Measurements from ENCODE around the gene PRH1.

Gene PRH1

DNA sequence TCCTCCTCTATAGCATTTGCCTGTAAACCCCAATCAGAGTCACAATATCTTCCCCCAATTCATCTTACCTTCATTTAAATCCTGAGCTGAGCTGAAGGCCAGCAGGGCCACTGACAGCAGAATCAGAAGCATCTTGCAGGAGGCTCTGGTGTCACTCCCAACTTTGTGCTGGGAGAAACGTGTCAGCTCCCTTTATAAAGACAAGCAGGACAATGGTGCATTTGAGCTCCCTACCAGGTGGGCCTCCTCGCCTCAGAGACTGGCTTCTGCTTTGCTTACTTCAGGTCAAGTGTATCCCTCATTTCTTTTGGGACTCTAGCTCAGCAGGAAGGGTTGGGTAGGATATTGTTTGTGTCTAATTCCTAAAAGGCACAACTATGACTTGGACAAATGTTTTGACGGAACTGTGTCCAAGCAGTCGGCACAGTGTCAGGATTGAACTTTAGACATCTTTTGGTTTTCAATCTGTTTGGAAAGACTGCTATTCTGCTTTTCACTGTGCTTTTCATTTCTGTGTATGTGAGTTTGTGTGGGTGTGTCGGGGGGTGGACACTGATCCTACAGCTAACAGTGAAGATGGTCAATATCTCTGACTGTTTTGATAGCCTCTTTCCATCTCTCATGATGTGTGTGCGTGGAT is at the start of gene PRH1:
PRH1 (minus strand) TSS at position 170 of the 640 bp plus-strand sequence; CDS start at position 132, 38 bp downstream.
- DNase-seq (ENCODE audit: low read depth) = no peak

GRCh38 chr12:10928746-10929286 is 44.8 kb upstream of the PRH1 start, which contains the start of gene PRH2:
TSS of gene PRH2 (plus strand) at chr12:10929236. CDS start at chr12:10929274, 38 bp downstream.
- DNase-seq (ENCODE audit: low read depth) = no peak

DNA sequence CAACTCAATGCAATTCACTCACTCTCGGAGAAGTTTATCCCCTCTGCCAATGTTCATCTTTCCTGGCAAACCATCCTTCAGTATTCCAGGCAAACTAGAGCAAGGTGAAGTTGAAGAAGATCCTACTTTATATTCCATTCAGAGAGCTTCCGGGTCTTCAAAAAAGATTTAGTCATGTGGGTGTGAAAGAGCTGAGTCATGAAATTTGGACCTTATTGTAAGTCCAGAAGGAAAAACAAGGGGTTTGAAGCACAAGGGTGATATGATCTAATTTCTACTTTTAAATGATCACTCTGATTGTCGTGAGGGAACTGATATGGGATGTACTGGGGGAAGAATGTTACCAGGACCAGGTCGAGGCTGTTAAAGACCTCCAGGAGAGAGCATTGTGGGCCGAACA is 42.2 kb upstream of the PRH1 start:
- no peak for DNase-seq (ENCODE audit: low read depth)

GRCh38 chr12:10919809-10920208 is 35.8 kb upstream of the PRH1 start:
- no peak for DNase-seq (ENCODE audit: low read depth)

DNA sequence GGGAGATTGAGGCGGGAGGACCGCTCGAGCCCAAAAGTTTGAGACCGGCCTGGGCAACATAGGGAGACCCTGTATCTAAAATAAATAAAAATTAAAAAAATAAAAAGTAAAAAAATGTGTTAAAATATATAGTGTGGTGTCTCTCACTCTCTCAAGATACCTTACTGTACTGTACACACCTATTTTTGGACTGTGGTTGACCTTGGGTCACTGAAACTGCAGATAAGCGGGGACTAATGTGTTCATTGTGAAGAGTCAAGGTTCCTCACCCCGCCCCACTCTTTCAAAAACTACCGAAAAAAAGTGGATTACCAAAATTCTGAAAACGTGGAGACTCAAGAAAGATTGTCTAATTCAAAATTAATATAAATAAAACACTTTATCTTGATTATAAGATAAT is 26.3 kb upstream of the PRH1 start:
- DNase-seq (ENCODE audit: low read depth) = no peak

- no peak for DNase-seq (ENCODE audit: low read depth)
These were observed 25.4 kb upstream of the PRH1 start, which contains the start of gene TAS2R13 for GRCh38 chr12:10909462-10909861. TSS of gene TAS2R13 (minus strand) at chr12:10909562. CDS start at chr12:10909298, 264 bp downstream.

DNA sequence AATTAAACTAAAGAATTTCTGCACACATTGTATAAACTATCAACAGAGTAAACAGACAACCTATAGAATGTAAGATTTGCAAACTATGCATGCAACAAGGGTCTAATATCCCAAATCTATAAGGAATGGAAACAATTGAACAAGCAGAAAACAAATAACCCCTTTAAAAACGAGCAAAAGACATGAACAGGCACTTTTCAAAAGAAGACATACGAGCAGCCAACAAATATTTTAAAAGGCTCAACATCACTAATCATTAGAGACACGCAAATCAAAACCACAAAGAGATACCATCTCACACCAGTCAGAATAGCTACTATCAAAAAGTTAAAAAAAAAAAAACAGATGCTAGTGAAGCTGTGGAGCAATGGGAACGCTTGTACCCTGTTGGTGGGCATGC is 20.6 kb upstream of the PRH1 start:
- no peak for DNase-seq (ENCODE audit: low read depth)

DNA sequence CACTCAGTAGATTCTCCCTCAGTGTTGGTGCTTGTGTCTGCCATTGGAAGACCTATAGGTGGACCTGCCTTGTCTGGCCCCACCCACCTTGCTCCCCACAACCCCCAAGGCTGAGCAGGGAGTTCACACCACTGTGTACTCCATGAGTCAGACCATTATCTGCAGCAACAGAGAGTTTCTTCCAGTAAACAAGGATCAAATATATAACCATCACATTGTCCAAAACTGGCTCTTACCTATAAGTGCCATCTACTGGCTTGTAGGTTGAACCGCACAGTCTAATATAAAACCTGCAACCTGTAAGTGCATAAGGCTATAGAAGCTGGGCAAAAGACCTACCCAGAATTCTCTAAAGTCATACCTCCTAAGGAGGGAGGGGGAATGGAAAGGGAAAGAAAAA is 17.4 kb upstream of the PRH1 start:
- DNase-seq (ENCODE audit: low read depth) = peak; percentile 24

GRCh38 chr12:10900972-10901371 is 16.9 kb upstream of the PRH1 start:
- DNase-seq (ENCODE audit: low read depth) = no peak

GRCh38 chr12:10900530-10900929 is 16.5 kb upstream of the PRH1 start:
- no peak for DNase-seq (ENCODE audit: low read depth)

DNA sequence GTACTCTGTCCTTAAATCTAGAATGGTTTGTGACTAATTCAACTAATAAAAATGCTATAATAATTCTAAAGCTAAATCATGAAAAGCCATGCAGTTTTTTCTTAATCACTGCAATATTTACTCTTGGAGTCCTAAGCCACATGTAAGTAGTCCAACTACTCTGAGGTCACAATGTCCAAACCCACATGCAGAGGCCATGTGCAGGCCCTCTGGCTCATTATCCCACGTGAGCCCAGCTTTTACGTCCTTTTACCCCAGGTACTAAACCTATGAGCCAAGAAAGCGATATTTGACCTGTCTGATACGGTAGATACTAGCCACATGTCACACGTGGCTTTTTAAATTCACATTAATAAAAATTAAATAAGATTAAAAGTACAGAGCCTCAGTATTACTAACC is 12.8 kb upstream of the PRH1 start:
- no peak for DNase-seq (ENCODE audit: low read depth)

- no peak for DNase-seq (ENCODE audit: low read depth)
These were observed 7.9 kb upstream of the PRH1 start for GRCh38 chr12:10891937-10892336.

DNA sequence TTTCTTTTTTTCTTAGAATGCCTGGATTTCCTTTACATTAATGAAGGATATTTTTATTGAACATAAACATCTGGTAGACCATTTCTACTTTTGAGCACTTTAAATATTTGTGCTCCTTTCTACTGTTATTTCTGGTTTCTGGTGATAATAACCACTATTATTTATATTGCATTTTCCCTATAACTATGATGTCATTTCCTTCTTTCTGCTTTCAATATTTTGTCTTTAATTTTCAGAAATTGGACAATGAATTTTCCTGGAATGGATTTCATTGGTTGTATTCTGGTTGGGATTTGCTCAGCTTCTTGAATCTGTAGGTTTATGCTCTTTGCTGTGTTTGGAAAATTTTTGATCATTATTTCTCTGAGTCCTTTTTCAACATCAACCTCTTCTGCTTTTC is 5.2 kb upstream of the PRH1 start:
- DNase-seq (ENCODE audit: low read depth) = no peak

GRCh38 chr12:10873378-10873777 is 10.7 kb downstream of the PRH1 start:
- DNase-seq (ENCODE audit: low read depth) = peak; percentile 56

- no peak for DNase-seq (ENCODE audit: low read depth)
These were observed 16.7 kb downstream of the PRH1 start for GRCh38 chr12:10867381-10867780.

GRCh38 chr12:10863512-10864218 is 20.4 kb downstream of the PRH1 start:
- DNase-seq (ENCODE audit: low read depth) = no peak

- DNase-seq (ENCODE audit: low read depth) = no peak
These were observed 22.7 kb downstream of the PRH1 start for GRCh38 chr12:10861366-10861765.

GRCh38 chr12:10855807-10856206 is 28.2 kb downstream of the PRH1 start:
- DNase-seq (ENCODE audit: low read depth) = no peak

DNA sequence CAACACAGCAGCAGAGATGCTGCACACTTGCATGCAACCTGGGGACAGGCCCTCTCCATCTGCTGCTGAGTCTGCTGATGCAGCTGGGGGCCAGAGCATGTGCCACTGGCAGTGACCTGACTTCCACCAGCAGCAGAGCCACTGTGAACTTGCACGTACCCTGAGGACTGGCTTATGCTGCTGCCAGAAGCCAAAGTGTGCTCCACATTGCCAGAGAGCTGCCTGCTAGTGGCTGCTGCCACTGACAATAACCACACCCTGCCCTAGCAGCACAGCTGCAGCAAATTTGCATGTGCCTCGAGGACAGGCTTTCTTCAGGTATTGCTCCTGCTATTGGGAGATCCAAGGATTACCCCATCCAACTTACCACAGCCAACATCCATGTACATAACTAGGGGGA is 30.3 kb downstream of the PRH1 start:
- no peak for DNase-seq (ENCODE audit: low read depth)

GRCh38 chr12:10851243-10851858 is 32.7 kb downstream of the PRH1 start:
- no peak for DNase-seq (ENCODE audit: low read depth)

DNA sequence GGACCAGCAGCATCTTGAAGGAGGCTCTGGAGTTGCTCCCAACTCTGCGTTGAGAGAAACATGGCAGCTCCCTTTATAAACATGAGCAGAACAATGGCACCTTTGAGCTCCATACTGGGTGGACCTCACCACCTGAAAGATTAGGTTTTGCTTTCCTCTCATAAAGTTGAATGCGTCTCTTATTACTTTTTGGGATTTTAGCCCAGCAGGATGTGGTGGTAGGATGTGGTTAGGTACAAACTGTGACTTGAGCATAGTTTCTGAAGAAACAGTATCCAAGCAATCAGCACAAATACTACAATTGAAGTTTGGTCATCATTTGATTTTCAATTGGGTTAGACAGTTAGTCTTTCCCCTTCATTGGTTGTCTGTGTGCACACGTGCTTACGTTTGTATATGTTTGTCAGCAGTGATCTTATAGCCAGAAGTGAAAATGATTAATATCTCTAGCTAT is 34.6 kb downstream of the PRH1 start, which contains the start of gene PRR4:
PRR4 (minus strand) TSS at position 51 of the 454 bp plus-strand sequence; CDS start at position 13, 38 bp downstream.
- no peak for DNase-seq (ENCODE audit: low read depth)

- DNase-seq (ENCODE audit: low read depth) = no peak
These were observed 36.3 kb downstream of the PRH1 start for GRCh38 chr12:10847744-10848143.

DNA sequence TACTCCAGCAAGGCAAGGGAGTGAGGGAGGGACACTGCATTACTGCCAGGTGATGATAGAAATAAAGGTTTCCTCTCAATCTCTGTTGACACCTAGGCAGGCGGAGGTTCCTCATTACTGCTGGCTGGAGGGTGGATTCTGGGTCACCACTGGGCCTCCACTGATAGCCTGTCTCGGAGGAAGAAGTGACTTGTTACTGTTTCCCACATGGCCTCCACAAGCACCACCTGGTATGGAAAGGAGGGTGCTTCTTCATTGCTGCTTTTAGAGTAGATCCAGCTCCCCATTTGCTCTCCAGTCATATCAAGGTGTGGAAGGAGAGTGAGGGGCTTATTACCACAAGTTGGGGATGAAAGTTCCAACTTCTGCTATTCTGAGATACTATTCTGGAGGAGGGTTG is 41.2 kb downstream of the PRH1 start:
- no peak for DNase-seq (ENCODE audit: low read depth)
